Esophagus mucosa (tissue), 1 donor: Measurements from ENCODE around the gene DMBX1. TPM values are rescaled to one million over a fixed set of nuclear protein-coding genes. Genes with fewer than 3 reads are reported as not detected.
A peak's percentile ranks its signal among the peaks of the same experiment; 100 is the strongest.

Experiments used
- ATAC-seq: fragments of 200-7000 bp; cut with Tn5 transposase; one replicate; pipeline ENCODE4 v1.9.1; 2020
- total RNA-seq: library from RNA; stranded (reverse); gene quantifications from one replicate; pipeline ENCODE4 v1.2.4, GENCODE V29; 2023
- donor health status: DM: yes; HTN: yes; CAD: no.

The DMBX1 gene
- total RNA-seq, 1 donor from 2014 or later: not detected

DNA sequence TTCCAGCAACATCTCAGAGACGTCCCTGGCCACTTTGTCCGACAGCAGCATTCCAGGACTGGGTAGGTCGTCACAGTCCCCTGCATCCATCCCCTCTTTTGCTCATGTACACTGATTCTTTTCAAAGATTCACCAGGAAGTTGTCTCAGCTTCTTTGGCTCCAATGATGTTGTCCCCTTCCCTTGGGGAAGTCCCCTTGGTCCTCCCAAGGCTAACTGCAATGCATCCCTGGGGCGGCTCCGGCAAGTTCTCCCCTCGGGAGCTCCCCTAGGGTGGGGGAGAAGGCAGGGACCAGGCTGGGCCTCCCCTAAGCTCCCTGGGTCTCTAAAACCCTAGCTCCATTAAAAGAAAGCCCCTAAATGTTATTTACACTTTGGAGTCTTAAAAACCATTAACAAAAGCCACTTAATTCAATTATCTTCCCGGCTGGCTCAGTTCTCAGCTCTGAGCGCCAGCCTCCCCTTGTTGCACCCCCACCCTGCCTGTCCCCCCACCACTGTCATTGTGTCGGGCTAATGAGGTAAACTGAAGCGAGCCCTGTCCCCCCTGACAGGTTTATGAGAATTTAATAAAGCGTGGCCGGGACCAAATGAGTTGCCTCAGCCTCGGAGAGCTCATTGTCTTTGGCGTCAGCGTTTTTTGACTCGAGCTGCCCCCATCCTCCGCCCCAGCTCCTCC lies 36.5 kb downstream of the DMBX1 start:
- ATAC-seq: no peak

DNA sequence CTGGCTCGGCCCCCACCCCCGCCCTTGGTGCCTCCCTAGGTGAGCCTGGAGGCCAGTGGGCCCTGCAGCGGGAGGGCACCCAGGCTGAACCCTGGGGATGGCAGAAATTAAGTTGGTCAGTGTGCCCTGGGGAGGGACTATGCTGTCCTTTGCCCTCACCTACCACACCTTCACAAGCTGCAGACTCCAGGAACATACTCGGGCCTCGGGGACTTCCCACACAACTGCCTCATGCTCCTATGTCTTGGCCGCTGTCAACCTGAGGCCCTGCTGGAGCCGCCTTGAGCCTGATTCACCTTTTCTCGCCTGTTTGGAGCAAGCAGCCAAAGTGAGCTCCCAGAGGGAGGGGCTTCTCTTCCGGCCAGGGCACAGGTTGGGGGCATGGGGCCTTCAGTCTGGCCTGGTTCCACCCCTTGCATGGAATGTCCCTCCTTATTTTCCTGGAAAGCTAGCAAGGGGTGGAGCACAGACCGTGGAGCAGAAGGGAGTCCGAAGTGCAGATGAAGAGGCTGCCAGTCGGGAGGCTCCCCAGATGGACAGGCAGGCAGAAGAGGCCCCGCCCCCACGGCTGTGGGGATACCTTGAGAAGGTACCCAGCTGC lies 37.2 kb downstream of the DMBX1 start:
- ATAC-seq: no peak

DNA sequence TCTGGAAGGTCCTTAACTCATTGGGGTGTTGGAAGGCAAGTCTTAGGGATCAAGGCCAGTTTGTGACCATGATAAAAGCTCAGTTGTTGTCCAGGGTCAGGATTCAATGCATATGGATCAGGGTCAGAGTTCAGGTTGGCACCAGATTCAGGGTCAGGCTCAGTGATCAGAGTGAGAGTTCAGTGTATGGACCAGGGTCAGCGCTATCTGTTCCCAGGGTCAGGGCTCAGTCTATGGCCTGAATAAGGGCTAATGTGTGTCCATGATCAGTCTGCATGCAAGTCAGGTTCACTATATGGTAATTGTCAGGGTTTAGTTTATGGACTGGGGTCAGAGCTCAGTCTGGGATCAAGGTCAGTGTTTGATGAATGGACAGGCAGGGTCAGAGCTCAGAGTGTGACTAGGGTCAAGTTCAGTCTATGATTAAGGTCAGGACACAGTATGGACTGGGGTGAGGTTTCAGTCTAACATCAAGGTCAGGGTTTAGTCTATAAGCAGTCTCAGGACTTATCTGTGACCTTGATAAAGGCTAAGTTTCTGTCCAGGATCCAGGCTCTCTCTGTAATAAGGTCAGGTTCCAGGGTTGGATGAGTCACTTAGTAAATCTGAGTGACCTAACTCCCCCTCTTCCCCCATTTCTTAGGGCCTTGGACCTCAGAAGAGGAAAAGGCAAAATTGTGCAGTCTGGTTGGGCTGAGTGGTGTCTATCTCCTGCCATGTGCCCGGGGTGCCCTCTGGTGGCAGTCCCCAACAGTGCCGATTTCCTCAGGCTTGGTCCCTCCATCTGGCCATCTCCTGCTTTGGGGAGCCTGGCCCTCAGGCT lies 38.0 kb downstream of the DMBX1 start:
- ATAC-seq: peak; percentile 64

DNA sequence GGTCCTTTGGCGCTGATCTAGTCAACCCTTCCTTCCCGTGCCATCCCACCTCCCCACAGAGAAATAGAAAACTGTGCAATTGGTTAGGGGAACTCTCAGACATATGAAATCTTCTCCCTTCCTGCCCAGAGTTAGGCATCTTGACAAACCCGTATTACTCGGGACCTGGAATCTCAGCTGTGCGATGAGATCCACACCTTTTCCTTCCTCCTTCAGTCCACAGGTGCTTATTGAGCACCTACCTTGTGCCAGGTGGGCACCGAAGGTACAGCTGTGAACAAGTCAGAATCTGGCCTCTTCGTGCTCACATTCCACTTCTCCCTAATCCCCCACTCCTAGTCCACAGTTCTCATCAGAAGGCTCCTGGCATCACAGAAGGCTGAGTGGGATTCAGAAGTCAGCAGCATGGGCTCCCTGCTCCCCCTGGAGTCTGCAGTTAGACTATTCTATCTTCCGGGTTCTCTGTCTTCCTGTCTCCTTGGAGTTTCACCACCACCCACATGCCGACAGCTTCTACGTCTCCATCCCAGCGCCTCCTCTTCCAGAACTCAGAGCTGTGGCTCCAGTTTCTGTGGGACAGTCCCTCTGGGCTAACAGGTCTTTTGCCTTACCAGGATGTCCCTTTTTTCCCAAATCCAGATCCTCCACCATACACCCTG lies 38.8 kb downstream of the DMBX1 start:
- no peak for ATAC-seq

GRCh38 chr1:46529031-46529630 lies 39.5 kb downstream of the DMBX1 start:
- peak; percentile 45 for ATAC-seq

- no peak for ATAC-seq
These were observed 40.7 kb downstream of the DMBX1 start for GRCh38 chr1:46530311-46530710.

- ATAC-seq: peak; percentile 43
These were observed 41.3 kb downstream of the DMBX1 start for GRCh38 chr1:46530791-46531409.

DNA sequence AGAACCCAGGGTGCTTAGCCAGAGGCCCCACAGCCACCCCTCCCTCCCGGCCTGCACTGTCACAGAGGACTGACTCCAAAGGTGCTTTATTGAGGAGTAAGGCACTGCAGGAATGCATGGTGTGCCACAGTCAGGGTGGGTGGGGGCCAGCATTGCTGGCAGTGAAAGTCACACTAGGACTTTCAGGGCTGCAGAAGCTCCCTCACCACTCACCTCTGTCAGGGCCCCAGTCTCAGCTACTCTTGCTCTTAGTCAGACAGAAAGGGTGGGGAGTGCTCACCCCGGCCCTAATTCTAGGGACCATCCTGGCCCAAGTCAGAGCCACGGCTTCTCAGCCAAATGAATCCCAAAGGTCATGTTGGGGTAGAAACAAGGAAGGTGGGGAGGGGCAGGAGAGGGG lies 42.5 kb downstream of the DMBX1 start:
- ATAC-seq: no peak

DNA sequence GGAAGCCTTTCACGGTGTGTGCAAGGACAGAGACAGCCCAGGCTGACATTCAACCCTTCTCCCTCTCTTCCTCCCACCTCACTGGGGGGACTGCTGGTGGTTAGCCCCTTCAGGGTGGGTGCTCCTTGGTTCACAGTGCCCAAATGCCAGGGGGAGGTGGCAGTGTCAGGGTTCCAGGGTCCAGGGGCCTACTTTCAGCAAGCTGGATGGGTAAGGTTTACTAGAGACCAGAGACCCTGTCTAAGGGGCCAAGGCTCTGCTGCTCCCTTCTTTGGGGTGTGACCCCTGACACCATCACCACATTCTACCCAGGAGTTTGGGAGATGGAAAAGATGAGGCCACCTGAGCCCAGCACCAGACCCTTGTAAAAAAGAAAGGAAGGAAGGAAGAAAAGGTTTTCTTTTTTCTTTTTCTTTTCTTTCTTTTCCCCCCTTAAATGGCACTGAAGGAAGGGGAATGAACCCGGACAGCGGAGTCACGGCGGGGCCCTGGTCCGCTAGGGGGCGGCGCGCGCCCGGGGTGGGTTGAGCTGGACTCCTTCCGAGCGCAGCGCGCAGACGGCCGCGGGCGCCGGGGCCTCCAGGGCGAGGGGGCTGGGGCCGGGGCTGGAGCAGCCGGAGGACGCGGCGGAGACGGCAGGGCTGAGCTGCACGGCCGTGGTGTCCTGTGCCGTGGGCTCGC lies 43.0 kb downstream of the DMBX1 start:
- peak; percentile 17 for ATAC-seq

DNA sequence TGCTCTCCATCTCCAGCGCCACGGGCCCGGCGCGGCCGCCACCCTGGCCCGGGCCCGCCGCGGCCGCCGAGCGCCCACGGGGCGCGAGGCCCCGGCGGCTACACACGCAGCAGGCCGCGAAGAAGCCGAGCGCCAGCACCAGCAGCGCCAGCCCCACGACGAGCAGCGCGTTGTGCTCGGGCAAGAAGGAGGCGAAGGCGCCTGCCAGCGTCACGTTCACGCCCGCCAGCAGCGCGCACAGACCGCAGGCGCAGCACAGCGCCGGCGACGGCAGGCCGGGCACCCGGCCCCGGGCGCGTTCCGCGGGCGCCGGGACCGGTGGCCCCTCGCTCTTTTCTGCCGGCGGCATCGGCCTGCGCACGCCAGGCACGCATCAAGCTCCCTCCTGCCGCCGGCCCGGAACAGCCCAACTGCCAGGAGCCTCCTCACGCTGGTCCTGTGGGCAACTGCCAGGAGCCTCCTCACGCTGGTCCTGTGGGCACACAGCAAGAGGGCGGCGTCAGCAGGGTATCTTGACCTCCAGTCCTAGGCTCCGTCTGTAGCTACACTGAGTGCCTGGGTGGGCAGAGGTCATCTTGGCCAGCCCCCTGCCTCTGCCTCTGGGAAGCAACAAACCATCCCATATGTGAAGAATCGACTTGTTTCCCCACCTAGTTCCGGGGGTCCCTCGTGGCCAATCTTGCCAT lies 43.7 kb downstream of the DMBX1 start:
- ATAC-seq: peak; percentile 30

- peak; percentile 60 for ATAC-seq
These were observed 45.4 kb downstream of the DMBX1 start for GRCh38 chr1:46535063-46535462.

- no peak for ATAC-seq
These were observed 46.9 kb downstream of the DMBX1 start for GRCh38 chr1:46536527-46536926.

DNA sequence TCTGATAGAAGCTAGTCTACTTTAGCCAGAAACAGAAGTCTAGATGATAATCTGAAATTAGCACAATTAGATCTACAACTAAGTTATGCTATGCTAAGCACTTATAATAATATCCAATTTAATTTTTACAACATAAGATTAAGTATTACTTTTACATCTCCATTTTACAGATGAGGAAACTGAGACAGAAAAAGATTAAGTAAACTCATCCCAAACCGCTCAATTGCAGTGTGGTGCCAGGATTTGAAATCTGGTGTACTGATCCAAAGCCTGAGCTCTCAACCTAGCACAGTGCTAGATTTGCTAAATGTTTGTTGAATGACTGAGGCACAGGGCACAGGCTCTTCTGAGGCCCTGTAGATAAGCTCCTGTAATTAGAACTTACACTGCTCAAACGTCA lies 48.0 kb downstream of the DMBX1 start:
- no peak for ATAC-seq

- no peak for ATAC-seq
These were observed 48.5 kb downstream of the DMBX1 start for GRCh38 chr1:46538147-46538546.

Other genes with a start within 250 kb of the DMBX1 start
- gene RAD54L, start 242.1 kb upstream of the DMBX1 start, total RNA-seq: 5.2 TPM
- 42.0 TPM for gene LRRC41, start 186.2 kb upstream of the DMBX1 start, total RNA-seq
- 291 TPM for gene UQCRH, start 186.1 kb upstream of the DMBX1 start, total RNA-seq
- 18.5 TPM for gene NSUN4, start 149.0 kb upstream of the DMBX1 start, total RNA-seq
- 8.7 TPM for gene FAAH, start 95.5 kb upstream of the DMBX1 start, total RNA-seq
- gene KNCN, start 61.8 kb downstream of the DMBX1 start, total RNA-seq: not detected
- gene MKNK1, start 114.4 kb downstream of the DMBX1 start, total RNA-seq: 31.3 TPM
- gene MOB3C, start 127.0 kb downstream of the DMBX1 start, total RNA-seq: 13.9 TPM
- 24.2 TPM for gene ATPAF1, start 178.5 kb downstream of the DMBX1 start, total RNA-seq
- not detected for gene TEX38, start 182.0 kb downstream of the DMBX1 start, total RNA-seq
- 63.6 TPM for gene EFCAB14, start 229.3 kb downstream of the DMBX1 start, total RNA-seq